HL-60/S4 treated with phorbol 12-myristate 13-acetate at 8.2 ng/mL for 4 days and 3 days (cell line): ENCODE measurements around the gene PDCD1LG2.
"Not testable (repeated sequence)": the region's sequence is repeated elsewhere in the genome, so short reads cannot be mapped to it uniquely, and the experiment has no call there.

Experiments used
- in situ Hi-C: fragments of 300-500 bp; cut with MboI; formaldehyde crosslinking; loops from 2 replicates; pipeline ENCODE4 v1.15.0; 2022; ENCODE audit warnings: low sequenced_read_pairs

Gene PDCD1LG2

GRCh38 chr9:5493679-5494511, 16.4 kb upstream of the PDCD1LG2 start:
- in situ Hi-C loops, result no loop called here

DNA sequence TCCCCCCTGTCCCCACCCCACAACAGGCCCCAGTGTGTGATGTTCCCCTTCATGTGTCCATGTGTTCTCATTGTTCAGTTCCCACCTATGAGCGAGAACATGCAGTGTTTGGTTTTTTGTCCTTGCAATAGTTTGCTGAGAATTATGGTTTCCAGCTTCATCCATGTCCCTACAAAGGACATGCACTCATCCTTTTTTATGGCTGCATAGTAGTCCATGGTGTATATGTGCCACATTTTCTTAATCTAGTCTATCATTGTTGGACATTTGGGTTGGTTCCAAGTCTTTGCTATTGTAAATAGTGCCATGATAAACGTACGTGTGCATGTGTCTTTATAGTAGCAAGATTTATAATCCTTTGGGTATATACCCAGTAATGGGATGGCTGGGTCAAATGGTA, 15.6 kb upstream of the PDCD1LG2 start:
- in situ Hi-C loops, result not testable (repeated sequence)

DNA sequence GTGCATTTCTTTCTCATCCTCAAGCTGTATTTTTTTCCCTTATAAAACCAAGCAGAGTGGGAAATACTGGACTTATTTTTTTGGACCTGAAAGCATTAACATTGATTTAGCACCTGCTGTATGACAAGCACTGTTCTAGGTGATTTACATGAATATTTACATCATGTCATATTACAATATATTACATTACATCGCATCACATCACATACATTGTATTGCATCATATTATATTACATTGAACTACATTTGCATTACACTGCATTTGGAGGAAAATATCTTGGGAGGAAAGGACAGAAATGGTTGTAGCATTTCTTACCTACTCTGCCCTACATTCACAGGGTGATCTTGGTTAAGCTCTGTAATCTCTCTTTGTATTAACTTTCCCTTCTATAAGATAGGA, 11.2 kb upstream of the PDCD1LG2 start:
- in situ Hi-C loops, result no loop called here

DNA sequence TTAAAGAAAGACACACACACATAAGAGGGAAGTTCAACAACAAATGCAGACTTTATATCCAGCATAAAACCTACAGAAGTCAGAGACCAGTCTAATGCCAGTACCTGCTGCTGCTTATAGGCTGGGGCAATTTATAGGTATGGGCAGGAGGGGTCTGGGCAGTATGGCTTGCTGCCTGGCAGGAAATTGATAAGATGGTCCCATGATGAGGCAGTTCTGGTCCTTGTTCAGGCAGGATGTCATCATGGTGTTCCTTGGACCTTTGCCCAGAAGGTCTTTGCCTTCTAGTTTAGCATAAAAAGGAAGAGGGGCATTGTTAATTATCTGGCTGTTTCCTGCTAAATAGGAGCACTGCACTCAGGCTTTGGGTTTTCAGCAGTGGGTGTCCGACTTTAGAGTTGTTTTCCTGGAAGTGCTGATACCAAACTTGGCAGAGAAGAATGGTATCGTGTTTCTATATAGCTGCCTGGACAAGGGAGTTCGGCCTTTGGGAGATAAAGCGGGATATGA, 10.4 kb upstream of the PDCD1LG2 start:
- in situ Hi-C loops, result no loop called here

GRCh38 chr9:5500441-5501235, 9.7 kb upstream of the PDCD1LG2 start:
- in situ Hi-C loops, result no loop called here

DNA sequence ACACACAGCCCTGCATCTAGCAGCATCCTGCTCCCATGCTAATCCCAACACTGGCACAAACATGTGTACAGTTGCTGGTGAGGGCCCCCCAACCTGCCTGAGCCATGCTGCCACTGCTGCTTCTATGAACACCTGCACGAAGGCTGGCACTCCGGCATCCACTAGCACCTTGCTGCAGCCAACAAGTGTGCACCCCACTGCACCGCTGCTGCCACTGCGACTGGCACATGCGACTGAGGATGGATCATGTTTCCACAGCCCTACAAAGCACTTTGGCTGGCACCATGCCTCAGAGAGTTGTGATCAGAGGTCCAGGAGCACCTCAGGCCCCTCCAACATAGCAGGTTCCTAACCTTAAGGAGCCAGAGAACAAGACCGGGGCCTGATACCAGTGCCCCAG, 7.8 kb upstream of the PDCD1LG2 start:
- in situ Hi-C loops, result no loop called here

DNA sequence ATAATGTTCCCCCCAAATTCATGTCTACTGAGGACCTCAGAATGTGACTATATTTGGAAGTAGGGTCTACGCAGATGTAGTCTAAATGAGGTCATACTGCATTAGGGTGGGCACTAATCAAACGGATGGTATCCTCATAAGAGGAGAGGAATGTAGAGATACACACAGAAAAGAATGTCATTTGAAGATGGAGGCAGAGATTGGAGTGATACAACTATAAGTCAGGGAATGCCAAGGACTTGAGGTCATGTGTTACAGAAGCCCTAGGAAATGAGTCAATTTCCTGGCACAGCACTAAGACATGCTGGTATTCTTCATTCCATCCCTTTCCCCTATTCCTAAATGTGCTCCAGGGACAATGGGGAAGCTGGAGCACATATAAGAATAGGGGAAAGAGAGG, 758 bp upstream of the PDCD1LG2 start:
- in situ Hi-C loops, result no loop called here

DNA sequence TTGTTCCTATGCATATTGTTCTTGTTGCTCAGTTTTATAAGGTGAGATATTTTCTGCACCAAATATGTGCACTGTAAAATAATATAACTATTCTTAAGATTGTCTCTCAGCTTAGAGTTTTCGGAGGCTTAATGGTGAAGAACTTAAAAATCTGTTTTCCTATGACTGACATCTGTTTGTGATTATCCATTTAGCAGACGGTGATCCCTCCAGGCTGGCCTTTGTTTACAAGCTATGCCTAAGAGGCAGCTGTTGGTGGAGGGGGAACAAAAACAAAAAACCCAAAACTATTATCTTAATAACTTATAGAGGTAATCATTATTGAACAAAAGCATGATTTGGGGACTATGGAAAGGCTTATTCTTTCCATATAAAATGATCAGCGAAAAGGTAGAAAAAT, 658 bp downstream of the PDCD1LG2 start:
- in situ Hi-C loops, result no loop called here

DNA sequence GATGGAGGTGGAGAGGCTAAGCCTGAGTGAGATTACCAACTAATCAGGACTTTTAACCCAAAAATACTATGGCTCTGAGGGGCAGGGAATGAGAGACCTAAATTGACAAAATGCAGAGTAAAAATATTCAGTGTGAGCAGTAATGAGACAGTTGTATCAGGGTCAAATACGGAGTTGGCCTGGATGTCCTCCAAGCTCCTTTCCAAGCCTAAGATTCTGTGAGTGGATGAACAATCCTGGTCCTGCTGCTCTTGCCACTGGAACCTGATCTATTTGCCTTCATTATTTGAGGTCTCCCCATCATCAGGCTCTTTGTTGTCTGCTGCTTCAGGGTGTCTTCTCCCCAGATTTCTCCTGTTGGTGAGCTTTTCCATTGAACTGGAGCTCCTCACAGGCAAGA, 1.1 kb downstream of the PDCD1LG2 start:
- in situ Hi-C loops, result no loop called here

DNA sequence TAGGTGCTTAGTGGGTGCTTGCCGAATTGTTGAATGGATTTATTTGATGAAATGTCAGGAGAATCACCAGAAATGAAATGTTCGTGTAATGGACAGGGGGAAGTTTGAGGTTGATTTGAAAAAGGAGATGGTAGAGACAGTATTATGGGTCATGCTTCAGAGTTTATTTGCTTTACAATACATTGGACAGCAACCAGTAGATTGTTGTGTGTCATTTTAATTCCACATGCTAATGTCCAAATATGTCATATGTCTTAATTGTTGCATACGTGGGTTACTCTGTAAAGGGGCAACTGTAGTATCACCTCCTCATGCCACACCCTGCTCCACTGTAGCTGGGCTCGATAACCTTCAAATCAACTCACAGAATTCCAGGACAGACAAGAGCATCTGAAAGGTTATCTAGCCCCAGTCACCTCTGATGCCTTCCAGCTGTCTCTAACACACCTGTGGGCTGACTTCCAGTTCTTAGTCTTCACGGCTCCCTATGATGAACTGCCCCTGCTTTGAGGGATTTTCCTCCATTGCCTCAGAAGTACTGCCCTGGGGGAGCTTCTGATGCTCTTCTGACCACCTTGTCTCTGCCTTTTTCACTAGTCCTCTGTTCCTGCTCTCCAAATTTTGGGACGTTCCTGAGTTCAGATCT, 1.7 kb downstream of the PDCD1LG2 start:
- in situ Hi-C loops, result no loop called here

DNA sequence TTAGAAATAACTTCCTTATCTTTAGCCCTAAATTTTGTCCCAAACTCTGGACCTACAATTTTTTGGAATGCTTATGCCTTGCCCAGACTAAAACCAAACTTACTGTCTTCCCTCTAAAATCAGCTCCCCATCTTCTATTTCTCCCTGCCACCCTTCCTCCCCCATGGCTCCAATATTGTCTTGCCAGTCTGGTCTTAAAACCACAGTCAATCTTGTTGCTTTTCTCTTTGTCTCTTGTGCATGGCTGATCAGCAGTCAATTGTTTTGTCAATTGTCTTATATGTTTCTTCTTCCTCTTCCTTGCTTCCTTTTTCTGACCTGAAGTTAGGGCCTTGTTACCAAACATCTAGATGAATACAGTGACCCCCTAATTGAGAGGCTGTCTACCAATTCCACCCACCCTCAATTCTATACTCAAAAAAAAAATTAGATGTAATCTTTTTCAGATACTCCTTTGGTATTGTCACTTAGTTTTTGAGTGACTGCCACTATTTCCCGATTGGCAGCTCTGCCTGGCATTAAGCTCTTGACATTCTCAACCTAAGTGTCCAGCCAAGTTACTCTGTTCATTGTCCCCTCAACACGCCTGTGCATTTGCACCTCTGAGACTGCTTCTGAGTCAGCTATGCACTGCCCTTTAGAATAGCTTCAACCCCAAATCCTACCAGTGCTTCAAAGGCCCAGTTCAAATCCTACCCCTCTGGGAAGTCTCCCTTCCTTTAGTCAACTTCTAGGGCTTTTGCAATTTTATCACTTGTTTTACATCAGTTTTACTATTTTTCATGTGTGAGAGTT, 2.5 kb downstream of the PDCD1LG2 start:
- in situ Hi-C loops, result no loop called here

GRCh38 chr9:5513966-5514616, 3.8 kb downstream of the PDCD1LG2 start:
- in situ Hi-C loops, result no loop called here

GRCh38 chr9:5514617-5515260, 4.4 kb downstream of the PDCD1LG2 start:
- in situ Hi-C loops, result no loop called here

GRCh38 chr9:5515261-5515650, 4.9 kb downstream of the PDCD1LG2 start:
- in situ Hi-C loops, result no loop called here

GRCh38 chr9:5516453-5517220, 6.3 kb downstream of the PDCD1LG2 start:
- in situ Hi-C loops, result no loop called here

- in situ Hi-C loops, result no loop called here
These were observed 8.0 kb downstream of the PDCD1LG2 start for GRCh38 chr9:5518171-5518936.

DNA sequence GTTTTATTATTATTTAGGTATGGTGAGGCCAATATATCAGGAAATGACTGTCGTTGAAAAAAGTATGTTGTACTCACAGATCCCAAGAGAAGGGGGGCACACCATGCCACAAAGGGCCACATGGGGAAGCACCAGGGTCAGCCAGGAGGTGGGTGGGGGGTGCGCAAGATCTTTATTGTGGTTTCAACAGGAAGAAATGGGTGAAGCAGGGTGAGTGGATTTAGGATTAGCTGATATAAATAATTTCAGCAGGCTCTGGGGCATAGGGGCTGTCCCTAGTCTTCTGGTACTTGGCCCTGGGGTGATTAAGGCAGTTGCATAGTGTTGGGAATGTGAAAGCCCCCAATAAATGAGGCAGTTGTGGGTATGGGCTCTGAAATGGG, 8.6 kb downstream of the PDCD1LG2 start:
- in situ Hi-C loops, result no loop called here

GRCh38 chr9:5524090-5524489, 13.8 kb downstream of the PDCD1LG2 start:
- in situ Hi-C loops, result no loop called here
